K562 (cell line): ENCODE results near the gene CLIC1. TPM values are rescaled to one million over a fixed set of nuclear protein-coding genes. Genes with fewer than 3 reads are reported as not detected.

ENCODE experiments used
- BCL6 ChIP-seq: fragments of 250-450 bp; sonication (Bioruptor Pico); IDR thresholded peaks from 2 replicates; pipeline ENCODE4 v1.4.0; 2020
- BRF1 ChIP-seq: IDR thresholded peaks from 3 replicates; pipeline ENCODE4 v1.6.1; 2011; ENCODE audit warnings: borderline replicate concordance, mild to moderate bottlenecking; ENCODE audit not compliant: insufficient read length; ENCODE audit errors: extremely low read depth
- CBX5 ChIP-seq: IDR thresholded peaks from 2 replicates; pipeline ENCODE4 v1.6.1; 2014; ENCODE audit warnings: low read depth, borderline replicate concordance
- DDX20 ChIP-seq: fragments of 450-650 bp; IDR thresholded peaks from 2 replicates; pipeline ENCODE4 v1.6.1; 2016; ENCODE audit warnings: missing genetic modification characterization, low read depth, mild to moderate bottlenecking, missing compliant biosample characterization, moderate library complexity
- ETS1 ChIP-seq: conservative IDR thresholded peaks from 2 replicates; pipeline ENCODE4 v1.6.1; 2011; ENCODE audit warnings: low read depth, mild to moderate bottlenecking, low read length; ENCODE audit not compliant: control insufficient read depth
- GATAD2A ChIP-seq: fragments of 450-650 bp; IDR thresholded peaks from 2 replicates; pipeline ENCODE4 v1.6.1; 2017
- HDAC6 ChIP-seq: IDR thresholded peaks from 2 replicates; pipeline ENCODE4 v1.6.1; 2012; ENCODE audit warnings: low read depth, mild to moderate bottlenecking, control low read depth, inconsistent platforms, low read length, moderate library complexity
- KDM2B ChIP-seq: fragments of 250-450 bp; sonication (Bioruptor Pico); IDR thresholded peaks from 2 replicates; pipeline ENCODE4 v1.8.0; 2021; ENCODE audit warnings: mild to moderate bottlenecking, moderate library complexity
- NEUROD1 ChIP-seq: fragments of 150-350 bp; IDR thresholded peaks from 2 replicates; pipeline ENCODE4 v1.6.1; 2014; ENCODE audit warnings: borderline replicate concordance, low read length, low read depth; ENCODE audit not compliant: partially characterized antibody
- NR4A1 ChIP-seq, 2 experiments: fragments of 250-450 bp in 1 of 2; fragments of 450-650 bp in 1 of 2; sonication (Bioruptor Pico) in 1 of 2; IDR thresholded peaks; 2 replicates each; pipeline versions ENCODE4 v1.4.0 to v1.6.1; 2016 to 2020; ENCODE audit warnings: mild to moderate bottlenecking in 2 of 2, missing compliant biosample characterization in 1 of 2, missing genetic modification characterization in 1 of 2, moderate library complexity in 1 of 2
- PPARD ChIP-seq: fragments of 250-450 bp; sonication (Bioruptor Pico); IDR thresholded peaks from 2 replicates; pipeline ENCODE4 v1.8.0; 2022; ENCODE audit warnings: inconsistent platforms, mild to moderate bottlenecking, moderate library complexity
- PYGO2 ChIP-seq: fragments of 450-650 bp; IDR thresholded peaks from 2 replicates; pipeline ENCODE4 v1.6.1; 2016; ENCODE audit warnings: mild to moderate bottlenecking, missing genetic modification characterization, moderate library complexity, missing compliant biosample characterization
- RBBP5 ChIP-seq: fragments of 200-600 bp; sonication (generic); IDR thresholded peaks from 2 replicates; pipeline ENCODE4 v1.6.1; 2012; ENCODE audit warnings: borderline replicate concordance, mild to moderate bottlenecking, low read length, control low read depth, inconsistent platforms; ENCODE audit not compliant: insufficient read depth, poor library complexity, severe bottlenecking
- RFX1 ChIP-seq: fragments of 450-650 bp; IDR thresholded peaks from 2 replicates; pipeline ENCODE4 v1.6.1; 2016; ENCODE audit warnings: mild to moderate bottlenecking, moderate library complexity
- ZC3H8 ChIP-seq: fragments of 450-650 bp; IDR thresholded peaks from 2 replicates; pipeline ENCODE4 v1.6.1; 2017
- ZMIZ1 ChIP-seq, 2 experiments: fragments of 150-350 bp in 1 of 2; IDR thresholded peaks; 2 replicates each; pipeline ENCODE4 v1.6.1; 2012 to 2016; ENCODE audit warnings: low read depth in 2 of 2, low read length in 2 of 2, mild to moderate bottlenecking in 1 of 2, moderate library complexity in 1 of 2
- ZNF511 ChIP-seq: sonication (generic); formaldehyde crosslinking; IDR thresholded peaks from 2 replicates; pipeline ENCODE4 v1.8.0; 2022; ENCODE audit warnings: mild to moderate bottlenecking, missing genetic modification reagents
- ZNF518B ChIP-seq: fragments of 250-450 bp; sonication (Bioruptor Pico); IDR thresholded peaks from 2 replicates; pipeline ENCODE4 v1.5.0; 2021; ENCODE audit warnings: mild to moderate bottlenecking, moderate library complexity
- ZNF764 ChIP-seq: fragments of 250-450 bp; sonication (Bioruptor Pico); IDR thresholded peaks from 2 replicates; pipeline ENCODE4 v1.4.0; 2020; ENCODE audit warnings: low read depth, mild to moderate bottlenecking, moderate library complexity
- polyA plus RNA-seq, 8 experiments: library from polyadenylated mRNA; depleted of rRNA in 4 of 8; stranded (reverse) in 5 of 8; unstranded in 3 of 8; fragments of >200 nt; fragmentation: Nextera tagmentation in 2 of 8; fragmentation: Illumina TruSeq in 1 of 8; extraction: Ambion mirVana in 2 of 8; extraction: Trizol in 1 of 8; gene quantifications; 2 replicates each; pipeline versions ENCODE4 v1.2.1 to v1.2.3, GENCODE V29; 2011 to 2014; ENCODE audit warnings: inconsistent platforms in 1 of 8, missing spikeins in 1 of 8
- total RNA-seq, 7 experiments: library from RNA; depleted of rRNA in 6 of 7; stranded (reverse); fragments of >200 nt in 6 of 7; fragmentation: Illumina TruSeq in 2 of 7; extraction: Trizol in 2 of 7; gene quantifications; 2 replicates each; pipeline versions ENCODE4 v1.2.1 to v1.2.3, GENCODE V29; 2011 to 2021; ENCODE audit warnings: low replicate concordance in 1 of 7

Gene CLIC1
- total and polyA plus RNA-seq, 9 of the 15 experiments (the other 6 are each of a cell fraction or from before 2014, with no cell fraction given), result 1,267 to 2,419 (median 1,808) TPM

GRCh38 chr6:31728767-31729514 lies 7.4 kb downstream of the CLIC1 start, which contains the start of gene DDAH2 (continued):
- TF ChIP-seq PPARD (CRISPR knock-in tag) (no peak), HDAC6 (no peak), GATAD2A (no peak), BCL6 (CRISPR knock-in tag) (no peak), ZMIZ1 (IDR thresholded peaks at IDR 0.05; ENCODE audit: low read depth in 2 of 2, low read length in 2 of 2) (no peak), DDX20 (no peak), ZNF518B (no peak), KDM2B (no peak), BRF1 (no peak), ZC3H8 (no peak), PYGO2 (tag) (no peak), ETS1 (0 out of 2 replicates have a peak, but pooled peaks have one; percentile 12), ZNF764 (CRISPR knock-in tag) (no peak), NR4A1 (CRISPR knock-in tag; IDR thresholded peaks at IDR 0.05) (no peak), NR4A1 (tag; IDR thresholded peaks at IDR 0.05) (no peak), RBBP5 (no peak), RFX1 (no peak), ZNF511 (CRISPR knock-in tag) (no peak), CBX5 (no peak), NEUROD1 (no peak)
